G401 (cell line): Measurements from ENCODE around the gene OMG. TPM values are rescaled to one million over a fixed set of nuclear protein-coding genes. Genes with fewer than 3 reads are reported as not detected.
"Not testable (repeated sequence)": the region's sequence is repeated elsewhere in the genome, so short reads cannot be mapped to it uniquely, and the experiment has no call there.

Experiments used
- DNase-seq: peaks from one replicate; pipeline ENCODE4 v3.0.0-alpha.2; 2015; ENCODE audit warnings: low spot score
- in situ Hi-C: cut with HindIII; loops from 2 replicates; pipeline ENCODE4 v1.10.0; 2016; ENCODE audit warnings: low sequenced_read_pairs, mixed read lengths
- total RNA-seq: library from RNA; depleted of rRNA; stranded (reverse); fragments of >200 nt; shearing (Covaris generic); gene quantifications from 2 replicates; pipeline ENCODE4 v1.2.3, GENCODE V29; 2014; rRNA removed

The OMG gene, protein sequence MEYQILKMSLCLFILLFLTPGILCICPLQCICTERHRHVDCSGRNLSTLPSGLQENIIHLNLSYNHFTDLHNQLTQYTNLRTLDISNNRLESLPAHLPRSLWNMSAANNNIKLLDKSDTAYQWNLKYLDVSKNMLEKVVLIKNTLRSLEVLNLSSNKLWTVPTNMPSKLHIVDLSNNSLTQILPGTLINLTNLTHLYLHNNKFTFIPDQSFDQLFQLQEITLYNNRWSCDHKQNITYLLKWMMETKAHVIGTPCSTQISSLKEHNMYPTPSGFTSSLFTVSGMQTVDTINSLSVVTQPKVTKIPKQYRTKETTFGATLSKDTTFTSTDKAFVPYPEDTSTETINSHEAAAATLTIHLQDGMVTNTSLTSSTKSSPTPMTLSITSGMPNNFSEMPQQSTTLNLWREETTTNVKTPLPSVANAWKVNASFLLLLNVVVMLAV
- total RNA-seq, result 8.2 TPM in 1 of 2 replicates, not detected in the other

DNA sequence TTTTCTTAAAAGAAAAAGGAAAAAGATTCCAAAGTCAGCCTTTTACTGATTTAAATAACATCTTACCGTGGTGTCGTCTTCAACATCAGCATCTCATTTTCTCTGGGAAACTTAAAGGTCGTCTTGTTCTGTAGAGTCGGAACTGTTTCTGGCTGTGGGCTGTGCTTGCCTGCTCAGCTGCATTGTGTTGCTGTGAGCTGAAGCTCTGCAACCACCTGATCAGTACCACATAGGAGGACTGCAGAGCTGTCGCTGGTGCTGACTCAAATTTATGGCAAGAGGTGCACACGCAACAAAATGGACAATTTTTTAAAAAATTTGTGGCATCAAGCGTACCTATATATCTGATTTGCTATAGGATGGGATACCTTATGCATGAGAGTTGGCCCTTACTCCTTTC, at the start of gene OMG:
Gene OMG (minus strand): TSS at position 150 of the 400 bp plus-strand sequence. CDS start 908 bp downstream, outside the sequence.
- in situ Hi-C loops, result no loop called here
- DNase-seq, result peak; percentile 87

GRCh38 chr17:31345191-31345747, 48.2 kb upstream of the OMG start:
- DNase-seq, in situ Hi-C loops: not testable (repeated sequence)

DNA sequence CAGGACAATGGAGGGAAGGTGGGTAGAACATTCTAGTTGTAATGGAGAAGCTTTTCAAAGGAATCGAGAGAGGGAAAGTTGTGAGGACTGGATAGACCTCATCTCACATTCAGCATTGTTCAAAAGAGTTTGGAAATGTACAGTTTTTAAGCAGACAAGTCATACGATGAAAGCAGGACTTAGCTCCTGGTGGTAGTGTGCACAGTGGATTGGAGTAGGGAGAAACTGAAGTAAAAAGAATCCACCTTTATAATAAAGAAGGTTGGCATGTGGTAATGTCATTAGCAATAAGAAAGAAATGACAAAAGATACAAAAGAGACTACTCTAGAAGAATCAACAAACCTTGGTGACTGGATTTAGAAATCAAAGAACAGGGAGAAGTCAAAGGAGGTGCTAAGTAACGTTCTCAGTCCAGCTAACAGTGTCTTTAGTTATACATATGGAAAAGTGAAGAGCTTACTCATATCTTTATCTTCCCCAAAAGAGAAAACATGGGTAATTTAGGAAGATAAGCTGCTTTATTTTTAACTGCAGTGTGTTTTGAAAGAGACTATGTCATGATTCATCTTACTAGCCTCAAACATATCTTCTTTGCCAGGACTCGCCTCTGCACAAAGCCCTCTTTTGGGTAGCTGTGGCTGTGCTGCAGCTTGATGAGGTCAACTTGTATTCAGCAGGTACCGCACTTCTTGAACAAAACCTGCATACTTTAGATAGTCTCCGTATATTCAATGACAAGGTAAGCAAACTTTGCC, 43.0 kb upstream of the OMG start:
- in situ Hi-C loops, result no loop called here
- DNase-seq, result no peak

GRCh38 chr17:31329221-31329620, 32.2 kb upstream of the OMG start:
- in situ Hi-C loops, result no loop called here
- no peak for DNase-seq

DNA sequence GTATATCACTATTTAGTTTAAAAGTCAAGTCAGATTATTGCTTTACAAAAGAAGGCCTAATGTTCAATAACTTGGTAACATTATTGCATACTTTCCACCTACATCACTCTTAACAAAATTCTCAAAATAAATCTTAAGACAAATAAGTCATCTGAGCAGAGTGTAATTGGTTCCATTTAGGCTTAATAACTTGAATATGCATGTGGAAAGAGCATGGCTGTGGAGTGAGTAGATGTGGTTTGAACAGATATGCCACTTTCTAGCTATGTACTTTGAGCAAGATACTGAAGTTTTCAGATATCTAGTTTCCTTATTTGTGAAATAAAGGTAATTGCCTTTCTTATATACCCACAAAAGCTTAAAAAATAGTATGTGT, 31.1 kb upstream of the OMG start:
- in situ Hi-C loops, result no loop called here
- no peak for DNase-seq

GRCh38 chr17:31327534-31328159, 30.6 kb upstream of the OMG start:
- in situ Hi-C loops, result no loop called here
- no peak for DNase-seq

GRCh38 chr17:31323551-31323950, 26.5 kb upstream of the OMG start:
- DNase-seq, result no peak

DNA sequence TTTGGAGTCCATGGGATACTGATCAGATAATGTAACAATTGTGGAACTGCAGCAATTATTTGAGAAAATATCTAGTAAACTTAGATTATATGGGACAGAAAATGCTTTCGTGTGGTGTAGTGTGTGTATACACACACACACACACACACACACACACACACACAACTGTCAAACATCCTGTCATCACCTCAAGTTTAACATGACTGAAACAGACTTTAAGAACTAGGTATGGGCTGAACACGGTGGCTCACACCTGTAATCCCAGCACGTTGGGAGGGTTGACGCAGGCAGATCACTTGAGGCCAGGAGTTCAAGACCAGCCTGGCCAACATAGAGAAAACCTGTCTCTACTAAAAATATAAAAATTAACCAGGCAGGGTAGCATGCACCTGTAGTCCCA, 24.9 kb upstream of the OMG start:
- in situ Hi-C loops, result no loop called here
- DNase-seq, result no peak

More at GRCh38 chr17:31323551-31323950, 26.5 kb upstream of the OMG start:
- in situ Hi-C loops, result no loop called here

DNA sequence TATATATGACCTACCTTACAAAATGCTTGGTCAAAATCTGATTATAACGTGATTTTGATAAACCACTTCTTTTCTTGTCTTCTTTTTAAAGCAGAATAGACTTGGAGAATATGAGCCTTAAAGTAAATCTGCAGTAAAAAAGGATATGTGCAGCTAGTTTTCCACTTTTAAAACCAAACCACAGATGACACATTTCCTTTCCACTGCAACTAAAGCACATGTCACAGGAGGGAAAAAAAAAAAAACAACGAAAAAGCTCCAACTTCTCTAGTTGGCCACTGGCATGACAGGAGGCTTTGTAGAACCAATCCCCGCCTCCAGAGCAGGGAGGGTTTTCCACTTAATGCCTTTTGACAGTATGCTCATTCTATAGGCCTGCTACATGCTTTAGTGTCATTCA, 24.4 kb upstream of the OMG start, which contains the start of gene EVI2A:
Gene EVI2A (minus strand): TSS at position 142 of the 400 bp plus-strand sequence. CDS start 2,609 bp downstream, outside the sequence.
- no peak for DNase-seq
- in situ Hi-C loops, result no loop called here

DNA sequence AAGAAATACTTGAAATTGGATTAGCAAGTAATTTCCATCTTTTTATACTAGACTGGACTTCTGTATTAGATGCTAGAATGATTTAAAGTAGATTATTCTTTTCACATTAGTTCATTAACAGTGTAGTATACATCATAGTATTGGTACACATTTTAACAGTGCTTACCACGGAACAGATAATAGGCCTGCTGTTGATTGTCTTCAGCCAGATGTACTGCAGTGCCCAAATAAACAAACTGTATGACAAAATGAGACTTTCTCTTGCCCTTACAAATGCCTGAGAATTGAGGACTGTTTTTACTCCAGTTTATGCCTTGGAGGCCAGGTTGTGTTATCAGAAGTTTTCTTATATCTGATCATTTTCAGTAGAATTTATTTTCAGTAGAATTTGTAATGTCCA, 23.8 kb upstream of the OMG start:
- DNase-seq, result no peak
- in situ Hi-C loops, result no loop called here

GRCh38 chr17:31320241-31320640, 23.2 kb upstream of the OMG start:
- DNase-seq, result no peak
- in situ Hi-C loops, result no loop called here

GRCh38 chr17:31318851-31319661, 22.0 kb upstream of the OMG start:
- peak; percentile 71 for DNase-seq
- in situ Hi-C loops, result no loop called here

- peak; percentile 89 for DNase-seq
- in situ Hi-C loops, result no loop called here
Measured at GRCh38 chr17:31318298-31318801, 21.3 kb upstream of the OMG start.

- in situ Hi-C loops, result no loop called here
- DNase-seq, result no peak
Measured at GRCh38 chr17:31314782-31315100, 17.7 kb upstream of the OMG start.

DNA sequence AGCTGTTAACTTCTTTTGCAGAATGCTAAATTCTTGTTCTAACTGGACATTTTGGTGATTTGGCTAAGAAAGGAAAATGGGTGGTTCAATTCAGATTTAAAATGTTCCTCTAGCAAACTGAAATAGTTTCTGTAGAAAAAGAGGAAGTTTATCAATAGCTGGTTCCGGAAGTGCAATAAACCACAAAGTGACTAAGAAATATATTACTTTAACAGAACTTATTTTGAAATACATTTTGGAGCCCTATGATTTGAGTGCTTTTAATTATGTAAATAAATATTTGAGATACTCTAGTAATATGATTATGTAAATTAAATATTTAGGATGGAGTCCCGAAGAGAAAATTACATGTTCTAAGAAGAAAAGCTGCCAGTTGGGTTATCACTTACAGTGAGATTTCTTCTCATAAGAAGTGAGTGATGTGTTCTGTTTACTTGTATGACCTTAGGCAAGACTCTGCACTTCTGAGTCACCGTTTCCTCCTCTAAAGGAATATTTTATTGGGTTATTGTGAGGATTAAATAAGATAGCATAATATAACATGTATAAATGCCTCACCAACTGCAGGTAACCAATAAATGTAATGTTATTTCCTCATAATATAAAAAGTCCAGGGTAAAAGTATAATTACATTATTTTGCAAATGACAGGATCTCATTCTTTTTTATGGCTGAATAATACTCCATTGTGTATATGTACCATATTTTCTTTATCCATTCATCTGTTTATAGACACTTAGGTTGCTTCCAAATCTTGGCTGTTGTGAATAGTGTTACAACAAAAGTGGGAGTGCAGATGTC, 17.1 kb upstream of the OMG start, which contains the start of gene EVI2B:
Gene EVI2B (minus strand): TSS at position 73 of the 800 bp plus-strand sequence. CDS start 8,445 bp downstream, outside the sequence.
- no peak for DNase-seq
- in situ Hi-C loops, result no loop called here

DNA sequence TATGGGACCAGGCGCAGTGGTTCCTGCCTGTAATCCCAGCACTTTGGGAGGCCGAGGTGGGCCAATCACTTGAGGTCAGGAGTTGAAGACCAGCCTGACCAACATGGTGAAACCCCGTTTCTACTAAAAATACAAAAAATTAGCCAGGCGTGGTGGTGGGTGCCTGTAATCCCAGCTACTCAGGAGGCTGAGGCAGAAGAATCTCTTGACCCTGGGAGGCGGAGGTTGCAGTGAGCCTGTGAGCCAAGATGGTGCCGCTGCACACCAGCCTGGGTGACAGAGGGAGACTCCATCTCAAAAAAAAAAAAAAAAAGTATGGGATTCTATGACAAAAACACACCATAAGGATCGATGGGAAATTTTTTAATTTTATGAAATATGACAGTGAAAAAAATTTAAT, 15.2 kb upstream of the OMG start:
- DNase-seq, in situ Hi-C loops: not testable (repeated sequence)

- no peak for DNase-seq
- in situ Hi-C loops, result no loop called here
Measured at GRCh38 chr17:31311526-31311925, 14.5 kb upstream of the OMG start.

GRCh38 chr17:31310886-31311285, 13.8 kb upstream of the OMG start:
- in situ Hi-C loops, result no loop called here
- DNase-seq, result no peak
